Effector memory CD4-positive, alpha-beta T cell (primary cell): ENCODE results near the gene CRY1.

Experiments used
- DNase-seq, 3 donors: peaks; one replicate each; pipeline ENCODE4 v3.0.0-alpha.2; 2020
- H3K27ac ChIP-seq: 2 replicates; pipeline ENCODE4 v1.7.0; 2013; ENCODE audit warnings: mild to moderate bottlenecking, low read length, moderate library complexity; ENCODE audit not compliant: insufficient read depth, poor library complexity, severe bottlenecking
- H3K27me3 ChIP-seq: replicated peaks from 2 replicates; pipeline ENCODE4 v1.7.0; 2013; ENCODE audit warnings: mild to moderate bottlenecking, low read length; ENCODE audit not compliant: insufficient read depth, control insufficient read depth, poor library complexity, severe bottlenecking
- H3K36me3 ChIP-seq: 2 replicates; pipeline ENCODE4 v1.7.0; 2013; ENCODE audit warnings: mild to moderate bottlenecking, low read length, moderate library complexity; ENCODE audit not compliant: control insufficient read depth, insufficient read depth
- H3K4me1 ChIP-seq: 2 replicates; pipeline ENCODE4 v1.7.0; 2013; ENCODE audit warnings: low read length, mild to moderate bottlenecking; ENCODE audit not compliant: control insufficient read depth, insufficient read depth, poor library complexity, severe bottlenecking
- H3K4me3 ChIP-seq: 2 replicates; pipeline ENCODE4 v1.7.0; 2013; ENCODE audit warnings: low read length, low read depth, mild to moderate bottlenecking; ENCODE audit not compliant: insufficient read depth, poor library complexity, severe bottlenecking
- H3K9me3 ChIP-seq: 2 replicates; pipeline ENCODE4 v1.7.0; 2013; ENCODE audit warnings: mild to moderate bottlenecking, low read length, moderate library complexity; ENCODE audit not compliant: control insufficient read depth
- total RNA-seq, 3 donors: gene quantifications; one replicate each; lab custom pipeline; 2026; lab: John Stamatoyannopoulos, UW

Gene CRY1
- 74.3 to 108 (median 79.5) reads per million in 3 donors for total RNA-seq

GRCh38 chr12:107093417-107094182 lies at the start of gene CRY1:
Gene CRY1, minus strand, starts transcription at chr12:107093549. Its CDS starts 588 bp downstream, at chr12:107092961.
- Histone ChIP-seq H3K27ac (peak within 1 kb of the TSS; percentile 99), H3K36me3 (no peaks in the 10 kb centered on the region), H3K27me3 (no peaks in the 10 kb centered on the region), H3K4me1 (peaks cover 6% of the 10 kb centered on the region), H3K4me3 (peak within 1 kb of the TSS; percentile 87), H3K9me3 (no peaks in the 10 kb centered on the region)
- DNase-seq = peak; percentile 81 to 89 (median 86)

GRCh38 chr12:107139787-107140186 lies 46.4 kb upstream of the CRY1 start:
- DNase-seq = no peak
- Histone ChIP-seq H3K27me3 (no peaks in the 10 kb centered on the region), H3K4me1 (no peaks in the 10 kb centered on the region), H3K9me3 (no peaks in the 10 kb centered on the region), H3K4me3 (no peak overlapping the region), H3K27ac (no peak overlapping the region), H3K36me3 (no peaks in the 10 kb centered on the region)

- Histone ChIP-seq H3K27me3 (no peaks in the 10 kb centered on the region), H3K4me1 (no peaks in the 10 kb centered on the region), H3K27ac (no peak overlapping the region), H3K9me3 (no peaks in the 10 kb centered on the region), H3K4me3 (no peak overlapping the region), H3K36me3 (no peaks in the 10 kb centered on the region)
- no peak for DNase-seq
Observed at GRCh38 chr12:107138990-107139389, 45.6 kb upstream of the CRY1 start.

- Histone ChIP-seq H3K27me3 (no peaks in the 10 kb centered on the region), H3K27ac (no peak overlapping the region), H3K4me1 (no peaks in the 10 kb centered on the region), H3K36me3 (no peaks in the 10 kb centered on the region), H3K9me3 (no peaks in the 10 kb centered on the region), H3K4me3 (no peak overlapping the region)
- DNase-seq = no peak
Observed at GRCh38 chr12:107135177-107135576, 41.8 kb upstream of the CRY1 start.

- no peaks in the 10 kb centered on the region for H3K36me3 ChIP-seq
- no peak overlapping the region for H3K27ac ChIP-seq
- DNase-seq = peak; percentile 1 to 16 (median 3)
- H3K4me1 ChIP-seq = no peaks in the 10 kb centered on the region
- H3K9me3 ChIP-seq = no peaks in the 10 kb centered on the region
- no peak overlapping the region for H3K4me3 ChIP-seq
- no peaks in the 10 kb centered on the region for H3K27me3 ChIP-seq
Observed at GRCh38 chr12:107134558-107134957, 41.2 kb upstream of the CRY1 start.

GRCh38 chr12:107133462-107133861 lies 40.1 kb upstream of the CRY1 start:
- no peak for DNase-seq
- H3K9me3 ChIP-seq = no peaks in the 10 kb centered on the region
- H3K4me1 ChIP-seq = no peaks in the 10 kb centered on the region
- no peaks in the 10 kb centered on the region for H3K27me3 ChIP-seq
- H3K27ac ChIP-seq = no peak overlapping the region
- no peak overlapping the region for H3K4me3 ChIP-seq
- no peaks in the 10 kb centered on the region for H3K36me3 ChIP-seq

GRCh38 chr12:107131832-107132616 lies 38.7 kb upstream of the CRY1 start:
- Histone ChIP-seq H3K36me3 (no peaks in the 10 kb centered on the region), H3K4me3 (no peak overlapping the region), H3K27me3 (no peaks in the 10 kb centered on the region), H3K9me3 (no peaks in the 10 kb centered on the region), H3K27ac (no peak overlapping the region), H3K4me1 (no peaks in the 10 kb centered on the region)
- DNase-seq = peak in 1 of 3 donors; percentile 1

- Histone ChIP-seq H3K27ac (no peak overlapping the region), H3K4me1 (no peaks in the 10 kb centered on the region), H3K36me3 (no peaks in the 10 kb centered on the region), H3K27me3 (no peaks in the 10 kb centered on the region), H3K4me3 (no peak overlapping the region), H3K9me3 (no peaks in the 10 kb centered on the region)
- no peak for DNase-seq
Observed at GRCh38 chr12:107130830-107131611, 37.7 kb upstream of the CRY1 start.

- Histone ChIP-seq H3K4me3 (no peak overlapping the region), H3K36me3 (no peaks in the 10 kb centered on the region), H3K27ac (no peak overlapping the region), H3K9me3 (no peaks in the 10 kb centered on the region), H3K27me3 (no peaks in the 10 kb centered on the region), H3K4me1 (no peaks in the 10 kb centered on the region)
- DNase-seq = no peak
Observed at GRCh38 chr12:107129315-107129930, 36.1 kb upstream of the CRY1 start.
